HL-60/S4 (cell line): ENCODE results near the gene NHSL2.

ENCODE experiments used
- in situ Hi-C: fragments of 300-500 bp; cut with MboI; formaldehyde crosslinking; loops from 2 replicates; pipeline ENCODE4 v1.14.3; 2022; ENCODE audit warnings: low sequenced_read_pairs

The NHSL2 gene

GRCh38 chrX:72102126-72102525 is 191.5 kb downstream of the NHSL2 start:
- in situ Hi-C loops: no loop called here

GRCh38 chrX:72102760-72103159 is 192.1 kb downstream of the NHSL2 start:
- in situ Hi-C loops: no loop called here

GRCh38 chrX:72105436-72105835 is 194.8 kb downstream of the NHSL2 start:
- in situ Hi-C loops: no loop called here

- in situ Hi-C loops: no loop called here
Observed at GRCh38 chrX:72107320-72107719, 196.7 kb downstream of the NHSL2 start.

GRCh38 chrX:72107841-72108595 is 197.4 kb downstream of the NHSL2 start:
- in situ Hi-C loops: no loop called here

GRCh38 chrX:72108666-72109065 is 198.0 kb downstream of the NHSL2 start:
- in situ Hi-C loops: no loop called here

- in situ Hi-C loops: no loop called here
Observed at GRCh38 chrX:72110051-72110875, 199.6 kb downstream of the NHSL2 start.

GRCh38 chrX:72110876-72111708 is 200.4 kb downstream of the NHSL2 start:
- in situ Hi-C loops: no loop called here

GRCh38 chrX:72113461-72113860 is 202.8 kb downstream of the NHSL2 start:
- in situ Hi-C loops: no loop called here

- in situ Hi-C loops: no loop called here
Observed at GRCh38 chrX:72114306-72114705, 203.7 kb downstream of the NHSL2 start.

- in situ Hi-C loops: no loop called here
Observed at GRCh38 chrX:72114807-72115206, 204.2 kb downstream of the NHSL2 start.

GRCh38 chrX:72115380-72115779 is 204.7 kb downstream of the NHSL2 start:
- in situ Hi-C loops: no loop called here

- in situ Hi-C loops: no loop called here
Observed at GRCh38 chrX:72117636-72118210, 207.1 kb downstream of the NHSL2 start.

GRCh38 chrX:72120837-72121236 is 210.2 kb downstream of the NHSL2 start:
- in situ Hi-C loops: no loop called here

GRCh38 chrX:72121383-72121782 is 210.7 kb downstream of the NHSL2 start:
- in situ Hi-C loops: no loop called here

GRCh38 chrX:72122621-72123337 is 212.1 kb downstream of the NHSL2 start:
- in situ Hi-C loops: no loop called here

GRCh38 chrX:72123471-72124185 is 213.0 kb downstream of the NHSL2 start:
- in situ Hi-C loops: no loop called here

- in situ Hi-C loops: loop anchor here (5.0 kb wide), 1 partner anchor 117 kb away; no protein-coding TSS in a partner anchor
Observed at GRCh38 chrX:72124540-72125201, 214.0 kb downstream of the NHSL2 start.
